HCT116 (cell line): ENCODE results near the gene TDP1. TPM values are rescaled to one million over a fixed set of nuclear protein-coding genes. Genes with fewer than 3 reads are reported as not detected.

ENCODE experiments used
- ATAC-seq: fragments of 200-7000 bp; cut with Tn5 transposase; 2 replicates; pipeline ENCODE4 v1.9.1; 2020; ENCODE audit warnings: mild to moderate bottlenecking, moderate library complexity
- BruUV-seq: library from RNA; stranded (reverse); fragments of 400-500 nt; replicated peaks from 2 replicates; lab custom pipeline; 2021; lab: Mats Ljungman, UMichigan
- CTCF ChIA-PET: fragments of 300-600 bp; sonication (Branson Sonifier 250); formaldehyde crosslinking; loops from one replicate; lab custom pipeline; 2021; ENCODE audit warnings: antibody characterized with exemption; lab: Charles Lee
- POLR2A ChIA-PET: fragments of 300-600, 350-600 bp; sonication (Branson Sonifier 250); formaldehyde crosslinking; loops from one replicate; lab custom pipeline; 2021; ENCODE audit warnings: antibody characterized with exemption; lab: Charles Lee
- RAD21 ChIA-PET, 2 experiments: fragments of 300-600 bp; sonication (Branson Sonifier 250); formaldehyde crosslinking; loops; one replicate each; lab custom pipeline; 2023; ENCODE audit warnings: low total read pairs in 2 of 2; ENCODE audit not compliant: uncharacterized antibody in 2 of 2, unreplicated experiment in 2 of 2, low non-redundant PET in 1 of 2; lab: Charles Lee
- DNase-seq: peaks from one replicate; pipeline ENCODE4 v3.0.0-alpha.2; 2010; ENCODE audit warnings: low read depth, low spot score
- H2AFZ ChIP-seq: fragments of 200-600 bp; shearing (Covaris generic), sonication (generic); 2 replicates; pipeline ENCODE4 v1.6.1; 2017; ENCODE audit warnings: low read depth, mixed run types, mixed read lengths, antibody characterized with exemption, low read length; ENCODE audit not compliant: poor library complexity, severe bottlenecking
- H3K27ac ChIP-seq: 2 replicates; pipeline ENCODE4 v1.5.1; 2012; ENCODE audit warnings: low read depth, low read length
- H3K27me3 ChIP-seq: fragments of 200-600 bp; sonication (generic); 2 replicates; pipeline ENCODE4 v1.6.1; 2016; ENCODE audit warnings: mixed run types, low read length, mixed read lengths; ENCODE audit not compliant: insufficient read depth
- H3K36me3 ChIP-seq, 2 experiments: fragments of 200-500 bp in 1 of 2; fragments of 200-600 bp in 1 of 2; sonication (Bioruptor generic) in 1 of 2; sonication (generic) in 1 of 2; 2 replicates each; pipeline versions ENCODE4 v1.5.1 to v1.6.1; 2014 to 2016; ENCODE audit warnings: low read length in 2 of 2, inconsistent platforms in 1 of 2, mixed read lengths in 1 of 2, mixed run types in 1 of 2; ENCODE audit not compliant: insufficient read depth in 2 of 2, control insufficient read depth in 1 of 2
- H3K4me1 ChIP-seq, 2 experiments: fragments of 200-600 bp in 1 of 2; sonication (generic) in 1 of 2; 2 replicates each; pipeline versions ENCODE4 v1.5.1 to v1.6.1; 2012 to 2017; ENCODE audit warnings: low read length in 2 of 2, inconsistent platforms in 1 of 2, mild to moderate bottlenecking in 1 of 2, mixed read lengths in 1 of 2, mixed run types in 1 of 2, moderate library complexity in 1 of 2; ENCODE audit not compliant: insufficient read depth in 2 of 2, control insufficient read depth in 1 of 2
- H3K4me2 ChIP-seq: fragments of 200-600 bp; sonication (generic); 2 replicates; pipeline ENCODE4 v1.6.1; 2017; ENCODE audit warnings: mixed run types, low read length, mixed read lengths
- H3K4me3 ChIP-seq, 2 experiments: fragments of 200-600 bp in 1 of 2; sonication (generic) in 1 of 2; replicated peaks in 1 of 2; 2 replicates each; pipeline ENCODE4 v1.5.1; 2011 to 2016; ENCODE audit warnings: low read length in 2 of 2, control low read depth in 1 of 2, low read depth in 1 of 2, mild to moderate bottlenecking in 1 of 2, mixed read lengths in 1 of 2, mixed run types in 1 of 2
- H3K79me2 ChIP-seq: fragments of 200-600 bp; sonication (generic); 2 replicates; pipeline ENCODE4 v1.6.1; 2017; ENCODE audit warnings: mild to moderate bottlenecking, mixed run types, low read length, moderate library complexity, mixed read lengths; ENCODE audit not compliant: insufficient read depth
- H3K9ac ChIP-seq: fragments of 200-600 bp; sonication (generic); 2 replicates; pipeline ENCODE4 v1.6.1; 2016; ENCODE audit warnings: low read length, mixed read lengths
- H3K9me2 ChIP-seq: fragments of 200-600 bp; sonication (generic), shearing (Covaris generic); 2 replicates; pipeline ENCODE4 v1.6.1; 2017; ENCODE audit warnings: mixed run types, mild to moderate bottlenecking, moderate library complexity; ENCODE audit not compliant: insufficient read depth
- H3K9me3 ChIP-seq, 2 experiments: fragments of 200-500 bp in 1 of 2; fragments of 200-600 bp in 1 of 2; sonication (Bioruptor generic) in 1 of 2; sonication (generic) in 1 of 2; 2 replicates each; pipeline ENCODE4 v1.6.1; 2014 to 2017; ENCODE audit warnings: low read length in 2 of 2, mixed read lengths in 2 of 2, inconsistent platforms in 1 of 2, low read depth in 1 of 2, mild to moderate bottlenecking in 1 of 2, mixed run types in 1 of 2, moderate library complexity in 1 of 2; ENCODE audit not compliant: control insufficient read depth in 1 of 2, insufficient read depth in 1 of 2
- H4K20me1 ChIP-seq: fragments of 200-600 bp; sonication (generic), shearing (Covaris generic); 2 replicates; pipeline ENCODE4 v1.6.1; 2017; ENCODE audit warnings: mixed run types, mild to moderate bottlenecking, moderate library complexity; ENCODE audit not compliant: insufficient read depth
- CBX3 ChIP-seq: IDR thresholded peaks from 2 replicates; pipeline ENCODE4 v1.6.1; 2012; ENCODE audit warnings: low read depth
- CTCF ChIP-seq, 3 experiments: fragments of 200-600 bp in 1 of 3; sonication (generic) in 1 of 3; IDR thresholded peaks in 2 of 3; conservative IDR thresholded peaks in 1 of 3; 2 replicates each; pipeline ENCODE4 v1.5.1; 2012 to 2017; ENCODE audit warnings: low read depth in 2 of 3, low read length in 2 of 3, antibody characterized with exemption in 1 of 3, borderline replicate concordance in 1 of 3, control low read depth in 1 of 3, mild to moderate bottlenecking in 1 of 3, mixed read lengths in 1 of 3, mixed run types in 1 of 3, moderate library complexity in 1 of 3; ENCODE audit not compliant: insufficient read depth in 1 of 3
- EGR1 ChIP-seq: IDR thresholded peaks from 2 replicates; pipeline ENCODE4 v1.6.1; 2012; ENCODE audit warnings: low read depth
- ELF1 ChIP-seq: IDR thresholded peaks from 2 replicates; pipeline ENCODE4 v1.6.1; 2012; ENCODE audit warnings: low read depth, borderline replicate concordance
- EZH2 ChIP-seq: fragments of 200-600 bp; sonication (generic); IDR thresholded peaks from 2 replicates; pipeline ENCODE4 v1.6.1; 2017; ENCODE audit warnings: antibody characterized with exemption, mixed run types
- EZH2phosphoT487 ChIP-seq: fragments of 200-600 bp; IDR thresholded peaks from 2 replicates; pipeline ENCODE4 v1.6.1; 2018; ENCODE audit warnings: antibody characterized with exemption, borderline replicate concordance
- FOSL1 ChIP-seq: IDR thresholded peaks from 2 replicates; pipeline ENCODE4 v1.6.1; 2012; ENCODE audit warnings: low read depth
- MAX ChIP-seq: IDR thresholded peaks from 2 replicates; pipeline ENCODE4 v1.6.1; 2012
- POLR2AphosphoS5 ChIP-seq: IDR thresholded peaks from 2 replicates; pipeline ENCODE4 v1.6.1; 2011; ENCODE audit warnings: mild to moderate bottlenecking, low read depth, low read length, moderate library complexity
- RAD21 ChIP-seq: IDR thresholded peaks from 2 replicates; pipeline ENCODE4 v1.6.1; 2012; ENCODE audit warnings: low read depth, mild to moderate bottlenecking
- REST ChIP-seq: IDR thresholded peaks from 2 replicates; pipeline ENCODE4 v1.6.1; 2012; ENCODE audit warnings: low read depth
- SIN3A ChIP-seq: IDR thresholded peaks from 2 replicates; pipeline ENCODE4 v1.6.1; 2012; ENCODE audit warnings: low read depth
- SP1 ChIP-seq: IDR thresholded peaks from 2 replicates; pipeline ENCODE4 v1.6.1; 2012; ENCODE audit warnings: low read depth
- TCF7L2 ChIP-seq: IDR thresholded peaks from 2 replicates; pipeline ENCODE4 v1.7.0; 2011; ENCODE audit warnings: borderline replicate concordance, inconsistent platforms; ENCODE audit not compliant: insufficient read depth, insufficient read length; ENCODE audit errors: extremely low read depth
- YY1 ChIP-seq: IDR thresholded peaks from 2 replicates; pipeline ENCODE4 v1.6.1; 2011; ENCODE audit warnings: low read length, low read depth, moderate library complexity, mild to moderate bottlenecking; ENCODE audit not compliant: insufficient replicate concordance; ENCODE audit errors: extremely low read depth
- ZBTB33 ChIP-seq: IDR thresholded peaks from 2 replicates; pipeline ENCODE4 v1.6.1; 2011; ENCODE audit warnings: mild to moderate bottlenecking, low read length, moderate library complexity; ENCODE audit not compliant: insufficient replicate concordance; ENCODE audit errors: extremely low read depth
- ZFX ChIP-seq: fragments of 450-650 bp; IDR thresholded peaks from 2 replicates; pipeline ENCODE4 v1.6.1; 2017
- ZNF274 ChIP-seq: fragments of 200-500 bp; sonication (Bioruptor generic); IDR thresholded peaks from 2 replicates; pipeline ENCODE4 v1.6.1; 2014; ENCODE audit warnings: mild to moderate bottlenecking, low read depth, low read length, inconsistent platforms
- intact Hi-C: fragments of 100-400 bp; cut with micrococcal nuclease; formaldehyde crosslinking; loops from 2 replicates; pipeline ENCODE4 v1.10.0; 2022
- total RNA-seq: library from RNA; stranded (reverse); gene quantifications from one replicate; pipeline ENCODE4 v1.2.1, GENCODE V29; 2021; ENCODE audit not compliant: unreplicated experiment

The TDP1 gene
- total RNA-seq, 1 experiment from 2014 or later = 37.1 TPM

GRCh38 chr14:90091393-90091792 lies 135.7 kb downstream of the TDP1 start:
- intact Hi-C loops = no loop called here
- DNase-seq (no peak), ATAC-seq (no peak)
- no peaks in the 10 kb centered on the region for H3K36me3 ChIP-seq
- no peaks in the 10 kb centered on the region for H3K9me3 ChIP-seq
- BruUV-seq = no TSS peak
- H2AFZ ChIP-seq = no peak overlapping the region
- H3K9me2 ChIP-seq = no peaks in the 10 kb centered on the region
- TF ChIP-seq TCF7L2 (no peak), RAD21 (no peak), SIN3A (no peak), MAX (no peak), YY1 (no peak), SP1 (no peak), ELF1 (no peak), ZNF274 (no peak), CTCF (IDR thresholded peaks at IDR 0.05 in 2 of 3, conservative IDR thresholded peaks at IDR 0.05 in 1 of 3; ENCODE audit: borderline replicate concordance in 1 of 3, insufficient read depth in 1 of 3, low read depth in 2 of 3, low read length in 2 of 3) (no peak), CBX3 (no peak), EZH2phosphoT487 (no peak), FOSL1 (no peak), REST (no peak), ZBTB33 (no peak), EZH2 (no peak), ZFX (no peak), POLR2AphosphoS5 (no peak), EGR1 (no peak)
- ChIA-PET POLR2A (no interaction called here), RAD21 (no interaction called here), CTCF (no interaction called here)
- H3K4me2 ChIP-seq = no peak overlapping the region
- no peaks in the 10 kb centered on the region for H3K27me3 ChIP-seq
- peaks cover 0 to 5% of the 10 kb centered on the region in 2 experiments; a peak in 2 of 4 replicates for H3K4me1 ChIP-seq
- no peak overlapping the region for H3K4me3 ChIP-seq
- no peaks in the 10 kb centered on the region for H3K79me2 ChIP-seq
- H4K20me1 ChIP-seq = no peaks in the 10 kb centered on the region
- no peak overlapping the region for H3K27ac ChIP-seq
- H3K9ac ChIP-seq = no peak overlapping the region
